ENCODE data around the gene SYT17. TPM values are rescaled to one million over a fixed set of nuclear protein-coding genes. Genes with fewer than 3 reads are reported as not detected.

SYT17 gene
- polyA plus RNA-seq, 3 donors, result 1.7 to 11.6 (median 2.1) TPM

- 48 to 75% (median 67%) methylated on average over 1 of the region's 1 CpG for WGBS, 3 donors
Observed at GRCh38 chr16:19308392-19308791, 140.4 kb downstream of the SYT17 start.

GRCh38 chr16:19309178-19309577, 141.1 kb downstream of the SYT17 start:
- 76 to 85% (median 80%) methylated on average over 5 of the region's 5 CpGs for WGBS, 3 donors
- H3K27ac ChIP-seq (ENCODE audit: low read depth, low read length), result no peak overlapping the region

More at GRCh38 chr16:19308392-19308791, 140.4 kb downstream of the SYT17 start:
- H3K27ac ChIP-seq (ENCODE audit: low read depth, low read length), result no peak overlapping the region

- H3K27ac ChIP-seq (ENCODE audit: low read depth, low read length), result no peak overlapping the region
- WGBS, 3 donors, result 77 to 87% (median 84%) methylated on average over 2 of the region's 2 CpGs
Observed at GRCh38 chr16:19314718-19315425, 146.8 kb downstream of the SYT17 start.

GRCh38 chr16:19315889-19316433, 147.9 kb downstream of the SYT17 start:
- 63 to 76% (median 69%) methylated on average over 5 of the region's 5 CpGs for WGBS, 3 donors
- no peak overlapping the region for H3K27ac ChIP-seq (ENCODE audit: low read depth, low read length)

GRCh38 chr16:19316846-19317245, 148.8 kb downstream of the SYT17 start:
- 44 to 58% (median 53%) methylated on average over 7 of the region's 7 CpGs for WGBS, 3 donors

More at GRCh38 chr16:19316846-19317245, 148.8 kb downstream of the SYT17 start:
- no peak overlapping the region for H3K27ac ChIP-seq (ENCODE audit: low read depth, low read length)

Other genes with a start within 250 kb of the SYT17 start
- gene SMG1, start 241.8 kb upstream of the SYT17 start, polyA plus RNA-seq, result 10 to 100 TPM in 1 of 3 donors, 1 to 10 TPM in 2; 7.5 to 12.6 (median 8.0) TPM
- 1 to 10 TPM in 2 of 3 donors, under 1 TPM in 1; 0.30 to 2.0 (median 1.3) TPM for gene TMC7, start 184.3 kb upstream of the SYT17 start, polyA plus RNA-seq
- gene COQ7, start 100.6 kb upstream of the SYT17 start, polyA plus RNA-seq, result 10 to 100 TPM in 2 of 3 donors, 1 to 10 TPM in 1; 8.5 to 14.7 (median 10.2) TPM
- 10 to 100 TPM in 2 of 3 donors, 1 to 10 TPM in 1; 7.7 to 29.1 (median 25.4) TPM for gene ITPRIPL2, start 54.3 kb upstream of the SYT17 start, polyA plus RNA-seq
- gene CLEC19A, start 117.5 kb downstream of the SYT17 start, polyA plus RNA-seq, result under 1 TPM in 1 of 3 donors, not detected in 2; 0.45 TPM
- gene TMC5, start 249.6 kb downstream of the SYT17 start, polyA plus RNA-seq, result 1 to 10 TPM in 1 of 3 donors, under 1 TPM in 2; 0.34 to 2.0 (median 0.51) TPM